ENCODE results near the gene DOK3.
"Not testable (repeated sequence)": the region's sequence is repeated elsewhere in the genome, so short reads cannot be mapped to it uniquely, and the experiment has no call there.

The DOK3 gene

GRCh38 chr5:177534433-177534832 lies 24.8 kb upstream of the DOK3 start:
- not testable (repeated sequence) for DNase-seq (ENCODE audit: low read depth)

DNA sequence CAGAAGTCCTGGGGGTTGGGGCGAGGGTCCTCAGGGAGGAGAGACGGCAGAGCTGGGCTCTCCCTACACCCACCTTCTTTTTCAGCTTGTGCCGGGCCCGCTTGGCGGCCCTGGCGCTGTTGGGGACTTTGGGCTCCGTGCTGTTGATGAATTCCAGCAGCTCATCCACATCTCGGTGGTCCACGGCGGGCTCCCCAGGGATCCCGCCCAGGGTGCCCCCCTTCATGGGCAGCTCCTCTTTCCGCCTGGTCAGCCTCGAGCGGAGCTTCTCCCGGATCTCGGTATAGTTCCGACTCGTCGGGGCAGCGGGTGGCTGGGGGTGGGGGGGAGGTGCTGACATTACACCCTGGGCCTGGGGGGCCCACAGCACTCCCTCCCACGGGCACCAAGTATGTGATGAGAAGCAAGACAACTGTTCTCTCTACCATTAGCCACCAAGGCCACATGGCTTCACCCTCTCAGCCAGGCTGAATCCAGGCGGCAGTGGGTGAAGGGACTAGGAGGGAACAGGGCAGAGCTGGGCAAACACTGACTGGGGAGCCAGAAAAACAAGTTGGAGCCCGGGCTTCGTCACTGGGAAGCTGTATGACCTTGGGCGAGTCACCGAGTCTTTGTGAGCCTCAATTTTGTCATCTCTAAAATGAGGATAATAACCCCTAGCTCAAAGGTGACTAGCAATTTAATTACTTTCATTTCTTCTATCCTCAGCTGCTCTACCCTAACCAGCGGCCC lies 21.7 kb upstream of the DOK3 start:
- DNase-seq (ENCODE audit: low read depth), result no peak

DNA sequence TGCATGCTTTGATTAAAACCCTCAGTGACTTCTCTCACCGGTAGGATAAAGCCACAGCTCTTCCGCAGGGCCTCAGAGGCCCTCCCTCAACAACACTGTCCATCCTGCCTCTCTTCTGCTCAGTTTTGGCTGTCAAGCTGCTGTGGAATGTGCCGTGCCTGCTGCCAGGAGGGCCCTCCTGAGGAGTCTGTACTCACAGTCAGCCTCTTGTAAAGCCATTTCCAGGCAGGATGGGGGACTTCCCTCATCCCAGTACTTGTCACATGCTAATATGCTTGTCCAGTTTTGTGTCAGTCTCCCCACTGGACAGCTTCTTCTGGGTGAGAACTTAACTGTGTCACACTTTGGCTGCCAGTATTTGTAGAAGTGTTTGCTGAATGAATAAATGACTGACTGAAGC lies 21.0 kb upstream of the DOK3 start:
- no peak for DNase-seq (ENCODE audit: low read depth)

DNA sequence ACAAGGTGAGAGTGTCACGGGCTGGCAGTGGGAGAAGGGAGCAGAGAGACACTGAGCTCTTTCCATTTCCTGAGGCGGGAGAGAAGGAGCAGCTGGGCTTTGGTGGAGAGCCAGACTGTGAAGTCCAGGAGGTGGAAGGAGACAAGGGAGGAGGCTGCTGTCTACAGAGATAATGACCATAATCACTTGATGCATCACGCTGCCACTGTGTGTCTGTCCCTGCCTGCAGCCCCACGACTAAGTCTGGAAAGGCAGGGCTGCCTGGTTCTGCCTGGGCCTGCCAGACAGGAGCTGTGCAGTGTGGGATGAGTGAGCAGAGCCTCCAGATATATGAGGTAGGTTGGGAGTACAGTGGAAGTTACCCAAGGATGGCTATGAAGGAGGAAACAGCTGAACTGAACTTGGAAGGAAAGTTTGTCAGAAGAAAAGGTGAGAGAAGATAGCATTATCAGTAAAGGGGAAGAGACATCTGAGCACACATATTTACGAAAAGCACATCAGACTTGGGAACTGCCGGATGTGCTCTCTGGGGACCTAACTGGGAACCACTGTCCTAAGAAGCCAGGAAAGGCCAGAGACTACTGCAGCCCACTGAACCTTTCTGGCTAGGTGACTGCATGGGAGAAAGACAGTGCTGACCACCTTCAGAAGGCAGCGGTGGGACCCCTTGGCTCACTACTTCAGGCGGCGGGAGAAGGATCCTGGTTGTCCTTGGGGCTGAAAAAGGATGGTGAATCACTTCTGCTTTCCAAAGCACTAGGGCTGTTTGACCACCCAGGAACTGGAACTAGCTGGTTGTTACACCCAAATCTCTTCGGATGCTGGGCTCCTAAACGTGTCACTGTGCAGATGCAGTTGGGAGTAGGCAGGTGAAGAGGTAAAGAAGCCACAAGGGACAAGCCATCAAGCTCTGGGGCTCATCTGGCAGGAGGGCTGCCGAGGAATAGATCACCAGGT lies 19.9 kb upstream of the DOK3 start:
- no peak for DNase-seq (ENCODE audit: low read depth)

GRCh38 chr5:177528631-177529030 lies 19.0 kb upstream of the DOK3 start:
- no peak for DNase-seq (ENCODE audit: low read depth)

GRCh38 chr5:177527595-177527994 lies 18.0 kb upstream of the DOK3 start:
- no peak for DNase-seq (ENCODE audit: low read depth)

GRCh38 chr5:177526791-177527190 lies 17.2 kb upstream of the DOK3 start:
- no peak for DNase-seq (ENCODE audit: low read depth)

DNA sequence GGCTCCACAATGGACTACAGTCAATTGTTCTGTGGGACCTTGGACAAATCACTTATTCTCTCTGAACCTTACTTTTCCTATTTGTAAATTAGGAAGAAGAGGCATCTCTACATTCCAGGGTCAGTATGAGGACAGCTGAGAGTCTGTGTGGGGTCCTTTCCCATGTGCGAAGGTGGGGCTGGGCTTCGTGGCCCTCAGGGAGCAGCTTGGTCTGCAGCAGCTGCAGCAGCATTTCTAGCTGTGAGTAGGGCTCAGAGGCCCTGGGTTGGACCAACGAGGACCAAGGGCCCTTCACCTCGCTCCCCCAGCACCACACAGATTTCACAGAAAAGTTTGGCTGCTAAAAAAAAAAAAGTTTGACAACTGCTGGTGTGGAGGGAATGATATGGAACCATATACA lies 16.6 kb upstream of the DOK3 start:
- no peak for DNase-seq (ENCODE audit: low read depth)

DNA sequence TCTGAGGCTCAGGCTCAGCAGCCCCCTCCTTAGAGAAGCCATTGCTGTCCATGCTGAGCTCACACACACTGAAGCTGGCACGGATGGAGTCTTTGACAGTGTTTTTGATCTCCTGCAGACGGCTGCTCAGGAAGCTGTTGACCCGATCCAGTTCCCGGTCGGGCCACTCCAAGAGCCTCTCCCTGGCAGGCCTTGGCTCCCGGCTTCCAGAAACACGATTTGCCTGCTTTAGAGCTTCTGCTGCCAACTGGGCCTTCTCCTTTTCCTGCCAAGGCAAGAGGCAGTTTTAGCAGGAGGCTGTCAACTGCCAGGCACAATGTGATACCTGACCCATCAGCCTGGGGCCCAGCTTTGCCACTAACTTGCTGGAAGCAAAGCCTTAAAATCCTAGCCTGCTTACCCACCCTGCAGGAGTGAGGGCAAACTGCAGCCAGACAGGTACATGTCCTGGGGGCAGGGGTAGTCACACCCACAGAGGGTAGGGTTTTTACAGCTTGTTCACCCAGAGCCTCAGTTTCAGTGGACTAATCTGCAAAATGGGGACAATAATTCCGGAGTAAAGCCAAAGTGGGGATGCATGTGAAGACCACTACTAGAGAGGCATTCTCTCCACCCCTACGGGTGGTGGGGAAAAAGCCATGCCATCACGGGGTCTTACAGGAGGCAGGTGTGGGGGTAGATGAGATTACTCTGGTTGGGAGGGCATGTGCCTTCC lies 15.5 kb upstream of the DOK3 start:
- DNase-seq (ENCODE audit: low read depth), result no peak

DNA sequence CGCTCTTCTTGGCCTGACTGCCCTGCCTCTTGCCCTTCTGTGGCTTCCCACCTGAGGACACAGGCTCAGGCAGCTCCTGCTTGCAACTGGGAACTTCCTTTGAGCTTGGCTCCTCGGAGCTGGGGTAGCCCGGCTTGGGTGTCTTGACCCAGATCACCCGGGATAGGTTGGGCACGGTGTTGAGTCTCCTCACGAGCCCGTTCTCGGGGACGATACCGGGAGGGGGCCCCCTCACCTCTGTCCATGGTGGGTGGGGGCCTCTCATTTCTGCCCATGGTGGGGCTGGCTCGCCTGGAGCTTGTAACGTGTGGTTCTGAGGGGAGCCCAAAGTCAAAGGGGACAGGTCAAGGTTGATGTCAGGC lies 14.9 kb upstream of the DOK3 start:
- DNase-seq (ENCODE audit: low read depth), result no peak

DNA sequence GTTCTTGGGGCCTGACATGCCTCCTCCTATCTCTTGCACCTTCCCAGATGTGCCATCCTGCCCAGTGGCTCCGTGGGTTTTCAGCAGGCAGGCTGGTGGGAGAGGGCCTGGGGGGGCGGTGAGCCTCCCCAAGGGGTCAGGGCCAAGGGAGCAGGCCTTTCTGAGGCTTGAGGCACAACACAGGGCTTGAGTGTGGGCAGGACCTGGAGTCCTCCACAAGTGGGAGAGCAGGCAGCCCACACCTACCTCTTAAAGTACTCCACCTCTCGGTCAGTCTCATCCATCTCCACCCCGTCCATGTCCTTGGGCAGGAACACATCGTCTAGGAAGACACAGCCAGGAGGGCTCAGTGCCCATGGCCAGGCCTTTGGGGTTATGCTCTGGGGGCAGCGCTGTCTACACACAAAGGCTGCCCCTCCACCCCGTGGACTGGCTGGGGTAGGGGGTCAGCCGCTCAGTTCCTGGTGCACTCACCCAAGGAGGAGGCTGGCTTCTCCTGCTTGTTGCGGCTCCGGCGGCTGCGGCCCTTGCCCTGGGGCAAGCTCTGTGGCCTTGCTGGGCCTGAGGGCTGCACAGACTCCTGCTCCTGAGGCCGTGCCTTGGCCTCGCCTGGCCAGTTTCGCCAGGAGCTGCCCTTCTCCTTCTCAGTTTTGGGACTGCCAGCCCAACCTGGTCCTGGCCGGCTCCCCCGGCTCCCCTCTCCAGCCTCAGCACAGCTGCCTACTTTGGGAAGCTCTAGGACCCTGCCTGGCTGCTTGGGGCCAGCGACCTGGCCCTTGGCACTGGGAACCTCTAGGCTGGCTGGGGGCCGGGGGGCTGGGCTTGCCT lies 14.3 kb upstream of the DOK3 start:
- DNase-seq (ENCODE audit: low read depth), result no peak

- no peak for DNase-seq (ENCODE audit: low read depth)
Observed at GRCh38 chr5:177520916-177521513, 11.4 kb upstream of the DOK3 start.

GRCh38 chr5:177520271-177520670 lies 10.6 kb upstream of the DOK3 start:
- DNase-seq (ENCODE audit: low read depth), result no peak

- no peak for DNase-seq (ENCODE audit: low read depth)
Observed at GRCh38 chr5:177519463-177520235, 10.0 kb upstream of the DOK3 start.

DNA sequence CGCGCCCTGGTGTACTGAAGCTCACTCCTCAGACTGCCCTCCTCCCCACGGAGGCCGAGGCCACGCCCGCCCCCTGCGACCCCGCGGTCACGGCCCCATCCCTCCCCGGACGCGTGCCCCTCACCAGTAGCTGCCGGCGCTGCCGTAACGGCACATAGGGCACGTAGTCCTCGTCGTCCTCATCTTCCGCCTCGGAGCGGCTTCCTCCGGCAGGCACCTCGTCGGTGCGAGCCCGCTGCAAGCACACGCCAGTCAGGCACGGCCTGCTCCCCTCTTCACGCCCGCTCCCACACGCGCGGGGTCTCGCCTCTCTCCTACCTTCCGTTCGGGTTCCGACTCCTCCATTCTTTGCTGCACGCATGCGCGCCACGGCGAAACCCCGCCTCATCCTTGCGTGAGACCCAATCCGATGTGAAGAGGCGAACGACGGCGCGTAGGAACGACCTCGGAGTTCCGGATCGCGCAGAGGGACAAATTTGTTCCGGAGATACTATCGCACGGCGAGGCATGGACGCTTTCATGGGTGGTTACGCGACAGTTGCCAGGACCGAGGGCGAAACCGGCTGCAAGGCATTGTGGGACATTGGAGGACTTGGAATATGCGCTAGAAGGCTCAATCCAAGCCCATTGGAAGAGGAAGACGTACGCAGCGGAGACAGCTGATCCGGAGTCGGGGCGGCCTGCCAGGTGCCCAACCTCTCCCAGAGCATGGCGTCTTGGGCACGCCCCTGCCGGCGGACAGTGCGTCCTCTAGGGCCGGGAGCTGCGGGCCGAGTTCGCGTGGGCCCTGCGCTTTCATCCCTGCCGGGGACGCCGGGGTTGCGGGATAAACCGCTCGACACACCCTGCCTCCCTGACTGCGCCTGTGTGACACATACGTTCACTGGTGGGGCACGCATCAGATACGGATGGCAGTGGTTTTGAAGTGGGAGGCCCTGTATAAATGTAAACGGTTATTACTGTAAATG lies 7.3 kb upstream of the DOK3 start, which contains the start of gene DDX41:
Gene DDX41 (minus strand): TSS at position 361 of the 968 bp plus-strand sequence. CDS start 16 bp downstream, at position 345.
- peak; percentile 94 for DNase-seq (ENCODE audit: low read depth)

GRCh38 chr5:177515580-177515979 lies 6.0 kb upstream of the DOK3 start:
- no peak for DNase-seq (ENCODE audit: low read depth)

- DNase-seq (ENCODE audit: low read depth), result no peak
Observed at GRCh38 chr5:177514541-177514940, 4.9 kb upstream of the DOK3 start.

DNA sequence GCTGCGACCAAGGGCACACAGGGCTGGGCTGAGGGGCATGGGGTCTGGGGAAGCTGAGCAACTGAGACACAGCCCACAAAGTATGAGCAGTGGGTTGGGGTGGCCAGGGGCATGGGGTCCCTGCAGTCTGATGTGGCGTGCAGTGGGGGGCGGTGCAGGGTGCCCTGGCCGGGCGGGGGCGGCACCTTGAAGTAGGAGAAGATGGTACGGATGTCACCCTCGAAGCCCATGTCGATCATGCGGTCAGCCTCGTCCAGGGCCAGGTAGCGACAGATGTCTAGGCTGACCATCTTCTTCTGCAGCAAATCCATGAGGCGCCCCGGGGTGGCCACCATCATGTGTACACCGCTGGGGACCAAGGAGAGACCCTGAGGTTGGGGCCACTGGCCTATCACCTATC lies 3.9 kb upstream of the DOK3 start:
- DNase-seq (ENCODE audit: low read depth), result no peak

GRCh38 chr5:177512736-177513380 lies 3.2 kb upstream of the DOK3 start:
- DNase-seq (ENCODE audit: low read depth), result no peak
